Measurements from ENCODE around the gene FOSB.

Gene FOSB

DNA sequence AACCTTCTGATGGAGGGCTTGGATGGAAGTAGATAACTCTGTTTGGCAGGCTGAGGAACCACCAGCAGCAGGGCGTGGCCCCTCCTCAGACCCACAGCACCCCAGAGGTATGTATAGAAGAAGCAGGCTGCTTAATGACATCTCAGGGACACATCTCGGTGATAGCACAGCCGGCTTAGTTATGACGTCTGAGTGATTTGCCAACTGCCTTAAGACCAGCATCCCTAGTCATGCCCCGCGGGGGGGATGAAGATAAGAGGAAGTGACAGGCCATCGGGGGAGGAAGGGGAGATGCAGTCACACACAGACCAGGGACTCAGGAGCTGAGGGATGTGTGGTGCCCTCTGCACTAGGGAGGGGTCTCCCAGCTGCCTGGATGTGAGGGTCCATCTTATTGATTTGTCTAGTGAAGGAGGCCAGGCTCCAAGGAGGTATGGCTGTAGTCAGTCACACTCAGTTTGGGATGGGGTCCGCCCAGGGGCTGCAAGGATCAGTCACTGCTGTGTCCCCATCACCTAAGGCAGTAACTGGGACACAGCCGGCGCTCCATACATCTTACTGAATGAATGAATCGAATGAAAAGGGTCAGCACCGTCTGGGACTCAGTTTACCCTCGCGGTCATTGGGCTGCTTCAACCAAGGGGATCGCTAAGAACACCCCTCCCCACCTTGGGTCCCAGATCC, 24.9 kb upstream of the FOSB start:
- no peak for FAIRE-seq

DNA sequence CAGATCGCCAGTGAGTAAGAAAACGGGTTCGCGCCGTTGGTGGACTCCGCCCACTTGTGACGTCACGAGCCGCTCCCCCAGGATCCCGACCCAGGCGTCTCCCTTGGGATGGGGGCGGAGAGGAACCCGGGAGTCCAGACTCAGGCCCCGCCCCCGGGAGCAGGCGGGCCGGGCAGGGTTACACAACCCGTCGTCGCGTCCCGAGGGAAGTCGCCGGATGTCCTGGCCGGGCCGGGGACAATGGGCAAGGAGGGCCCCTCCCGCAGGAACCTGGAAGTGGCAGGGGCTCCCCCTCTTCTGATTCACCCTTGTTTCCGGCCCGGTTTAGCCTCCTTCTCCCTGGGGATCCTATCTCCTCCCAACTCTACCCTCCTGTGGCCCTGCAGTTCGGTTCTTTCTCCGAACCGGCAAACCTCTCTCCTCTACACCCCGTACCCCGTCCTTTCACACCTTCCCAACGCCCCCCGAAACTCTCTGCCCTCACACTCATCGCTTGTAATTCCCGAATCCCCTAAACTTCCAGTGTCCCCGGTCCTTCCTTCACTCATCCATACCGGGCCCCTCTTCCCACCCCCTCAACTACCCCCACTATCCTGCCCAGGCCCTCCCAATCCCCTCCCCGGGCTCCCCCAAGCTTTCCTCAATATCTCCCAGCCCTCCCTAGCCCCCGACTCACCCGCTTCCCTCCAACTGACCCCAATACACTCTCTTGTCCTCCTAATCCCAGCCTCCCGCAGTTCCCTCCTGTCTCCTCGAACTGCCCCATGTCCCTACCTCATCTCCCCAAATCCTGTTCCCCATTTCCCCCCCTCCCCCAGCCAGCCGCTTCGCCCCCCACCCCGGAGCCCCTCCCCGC, 24.1 kb upstream of the FOSB start:
- peak; percentile 4 for FAIRE-seq

DNA sequence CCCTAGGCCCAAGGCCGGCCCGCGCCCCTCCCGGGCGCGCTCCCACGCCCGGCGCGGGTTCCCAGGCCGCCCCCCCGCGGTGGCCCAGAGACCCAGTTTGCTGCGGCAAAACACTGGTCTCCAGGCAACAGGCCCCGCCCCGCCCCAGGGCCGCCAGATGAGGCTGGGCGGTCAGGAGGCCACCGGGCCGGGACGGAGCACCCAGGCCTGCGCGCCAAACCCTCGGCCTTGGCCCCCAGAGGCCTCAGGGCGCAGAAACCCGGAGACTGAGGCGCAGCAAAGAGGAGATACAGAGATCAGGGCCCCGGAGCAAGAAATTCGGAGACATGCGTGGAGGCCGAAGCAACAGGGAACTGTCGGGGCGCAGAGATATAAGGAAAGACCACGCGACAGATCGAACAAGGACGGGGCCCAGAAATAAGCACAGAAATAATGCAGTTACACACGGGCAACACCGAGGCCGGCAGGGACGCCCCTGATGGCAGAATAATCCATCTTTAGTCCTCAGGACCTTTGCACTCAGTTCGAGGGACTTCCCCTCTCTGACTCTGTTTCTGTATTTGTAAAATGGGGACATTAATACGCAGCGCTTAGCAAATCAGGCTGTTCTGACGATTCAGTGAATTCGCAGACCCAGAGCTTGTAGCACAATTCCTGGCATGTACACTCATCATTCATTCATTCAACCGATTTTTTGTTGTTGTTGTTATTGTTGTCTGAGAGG, 23.3 kb upstream of the FOSB start:
- FAIRE-seq = no peak

DNA sequence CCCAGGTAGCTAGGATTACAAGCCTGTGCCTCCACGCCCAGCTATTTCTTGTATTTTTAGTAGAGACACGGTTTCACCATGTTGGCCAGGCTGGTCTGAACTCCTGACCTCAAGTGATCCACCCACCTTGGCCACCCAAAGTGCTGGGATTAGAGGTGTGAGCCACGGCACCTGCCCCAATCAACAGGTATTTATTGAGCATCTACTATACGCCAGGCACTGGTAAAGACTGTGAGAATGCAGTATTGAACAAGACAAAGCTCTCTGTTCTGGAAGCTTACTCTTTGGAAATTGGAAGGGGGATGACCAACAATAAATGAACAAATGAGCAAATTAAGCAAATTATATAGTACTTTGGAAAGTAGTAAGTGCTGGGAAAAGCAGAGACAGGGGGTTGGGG, 22.7 kb upstream of the FOSB start:
- FAIRE-seq = no peak

DNA sequence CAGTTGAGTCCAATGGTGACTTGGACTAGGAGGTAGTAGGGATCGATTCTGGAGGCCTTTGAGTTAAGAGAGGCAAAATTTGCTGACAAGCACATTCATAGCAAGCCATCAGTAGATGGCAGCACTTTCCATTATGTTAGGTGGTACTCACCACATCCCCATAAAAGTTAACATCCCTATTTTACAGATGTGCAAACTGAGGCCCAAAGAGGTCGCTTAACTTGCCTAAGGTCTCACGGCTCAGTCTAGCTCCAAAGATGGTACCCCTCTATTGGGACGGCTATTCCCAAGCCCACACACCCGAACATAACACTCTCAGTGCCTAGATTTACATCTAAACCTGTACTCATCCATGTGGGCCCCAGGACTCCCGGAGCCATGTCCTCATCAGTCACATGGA, 21.5 kb upstream of the FOSB start:
- FAIRE-seq = no peak

DNA sequence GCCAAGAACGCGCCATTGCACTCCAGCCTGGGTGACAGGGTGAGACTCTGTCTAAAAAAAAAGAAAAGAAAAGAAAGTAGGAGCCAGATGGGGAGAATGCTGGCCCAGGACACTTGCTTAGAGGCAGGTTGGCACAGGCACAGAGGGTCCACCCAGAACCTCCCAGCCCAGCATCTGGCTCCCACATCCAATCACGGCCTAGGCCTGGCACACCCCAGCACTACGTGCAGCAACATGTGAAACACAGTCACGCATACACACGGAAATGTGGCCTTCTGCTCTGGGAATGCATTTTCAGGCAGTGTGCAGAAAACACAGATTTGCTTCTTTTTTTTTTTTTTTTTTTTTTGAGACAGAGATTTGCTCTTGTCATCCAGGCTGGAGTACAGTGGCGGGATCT, 20.9 kb upstream of the FOSB start:
- FAIRE-seq = no peak

DNA sequence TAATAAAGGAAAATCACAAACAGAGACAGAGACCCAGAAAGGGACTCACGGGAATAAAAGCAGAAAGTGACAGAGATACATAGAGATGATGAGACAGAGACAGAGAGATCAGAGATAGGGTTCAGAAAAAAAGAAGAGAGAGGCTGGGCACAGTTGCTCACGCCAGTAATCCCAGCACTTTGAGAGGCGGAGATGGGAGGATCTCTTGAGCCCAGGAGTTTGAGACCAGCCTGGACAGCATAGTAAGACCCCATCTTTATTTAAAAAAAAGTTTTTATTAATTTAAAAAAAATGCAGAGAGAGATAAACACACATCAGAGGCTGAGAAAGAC, 19.4 kb upstream of the FOSB start:
- no peak for FAIRE-seq

DNA sequence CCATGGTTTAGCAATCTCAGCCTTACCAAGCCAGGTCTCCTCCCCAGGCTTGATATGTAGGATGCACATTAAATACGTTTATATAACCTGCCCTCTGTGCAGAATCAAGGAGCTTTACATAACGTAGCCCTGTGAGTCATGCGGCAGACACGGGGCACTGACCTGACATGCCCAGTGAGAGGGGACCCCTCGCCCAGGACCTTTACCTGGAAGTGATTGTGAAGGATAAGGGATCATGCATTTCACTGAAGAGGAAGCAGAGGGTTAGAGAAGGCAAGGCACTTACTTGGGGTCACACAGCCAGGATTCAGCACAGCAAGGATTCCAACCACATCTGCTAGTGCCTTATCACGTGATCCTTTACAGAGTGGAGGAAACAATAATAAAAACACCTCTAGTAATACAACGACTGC, 18.9 kb upstream of the FOSB start:
- no peak for FAIRE-seq

DNA sequence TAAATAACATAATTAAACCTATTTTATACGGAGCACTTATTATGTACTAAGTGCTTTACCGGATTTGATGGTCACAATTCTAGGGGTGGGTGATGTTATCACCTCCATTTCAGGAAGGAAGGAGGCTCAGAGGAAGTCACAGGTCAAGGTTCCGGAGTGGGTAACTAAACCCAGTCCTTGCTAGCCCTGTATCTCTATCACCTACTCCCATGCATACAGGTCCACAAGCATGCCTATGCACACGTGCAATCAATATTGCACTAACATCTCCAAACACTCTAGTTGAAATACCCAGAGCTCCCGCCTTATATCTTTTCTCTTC, 17.8 kb upstream of the FOSB start:
- no peak for FAIRE-seq

DNA sequence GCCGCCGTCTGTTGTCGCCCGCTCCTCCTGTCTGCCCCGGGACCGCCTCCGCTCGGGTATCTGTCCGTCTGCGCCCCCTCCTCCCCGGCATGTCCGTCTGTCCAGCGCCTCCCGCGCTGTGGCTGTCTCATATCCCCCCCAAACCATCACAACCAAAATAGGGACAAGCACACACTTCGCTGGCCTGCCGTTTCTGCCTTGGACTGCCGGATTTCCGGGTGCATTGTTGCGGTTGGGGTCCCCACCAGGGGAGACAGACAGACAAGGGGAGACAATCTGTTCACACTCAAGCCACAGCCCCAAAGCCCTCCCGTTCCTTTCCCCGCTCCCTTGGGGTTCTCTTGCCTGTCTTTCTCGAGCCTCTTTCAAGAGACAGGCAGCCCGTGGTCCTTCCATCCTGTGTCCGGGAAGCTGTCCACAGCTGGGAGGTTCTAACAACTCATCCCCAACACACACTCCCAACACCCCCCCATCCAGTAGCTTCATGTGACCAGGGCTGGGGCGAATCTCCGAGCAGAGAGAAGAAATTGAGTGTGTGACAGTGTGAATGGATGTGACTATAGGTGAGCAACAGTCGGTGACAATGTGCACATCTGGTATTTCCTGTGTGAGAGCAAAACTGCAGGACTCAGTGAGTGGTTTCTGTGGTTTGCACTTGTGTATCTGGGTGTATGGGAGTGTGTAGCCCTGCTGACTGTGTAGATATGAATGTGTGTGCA, 16.5 kb upstream of the FOSB start:
- no peak for FAIRE-seq

DNA sequence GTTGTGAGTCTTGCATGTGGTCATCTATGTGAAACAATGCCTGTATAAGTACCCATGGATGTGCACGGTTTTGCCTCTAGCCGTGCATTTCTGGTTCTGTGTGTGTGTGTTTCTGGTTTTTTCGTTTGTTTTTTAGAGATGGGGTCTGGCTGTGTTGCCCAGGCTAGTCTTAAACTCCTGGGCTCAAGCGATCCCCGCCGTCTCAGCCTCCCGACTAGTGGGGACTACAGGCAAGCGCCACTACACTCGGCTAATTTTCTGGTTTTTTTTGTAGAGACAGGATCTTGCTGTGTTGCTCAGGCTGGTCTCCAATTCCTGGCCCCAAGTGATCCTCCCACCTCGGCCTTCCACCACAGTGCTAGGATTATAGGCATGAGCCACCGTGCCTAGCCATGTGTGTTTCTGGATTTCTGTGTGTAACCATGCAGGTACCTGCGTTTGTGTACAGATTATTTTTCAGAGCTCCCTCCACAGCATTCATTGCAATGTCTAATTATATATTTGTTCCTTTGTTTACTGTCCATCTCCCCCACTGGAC, 15.9 kb upstream of the FOSB start:
- no peak for FAIRE-seq

DNA sequence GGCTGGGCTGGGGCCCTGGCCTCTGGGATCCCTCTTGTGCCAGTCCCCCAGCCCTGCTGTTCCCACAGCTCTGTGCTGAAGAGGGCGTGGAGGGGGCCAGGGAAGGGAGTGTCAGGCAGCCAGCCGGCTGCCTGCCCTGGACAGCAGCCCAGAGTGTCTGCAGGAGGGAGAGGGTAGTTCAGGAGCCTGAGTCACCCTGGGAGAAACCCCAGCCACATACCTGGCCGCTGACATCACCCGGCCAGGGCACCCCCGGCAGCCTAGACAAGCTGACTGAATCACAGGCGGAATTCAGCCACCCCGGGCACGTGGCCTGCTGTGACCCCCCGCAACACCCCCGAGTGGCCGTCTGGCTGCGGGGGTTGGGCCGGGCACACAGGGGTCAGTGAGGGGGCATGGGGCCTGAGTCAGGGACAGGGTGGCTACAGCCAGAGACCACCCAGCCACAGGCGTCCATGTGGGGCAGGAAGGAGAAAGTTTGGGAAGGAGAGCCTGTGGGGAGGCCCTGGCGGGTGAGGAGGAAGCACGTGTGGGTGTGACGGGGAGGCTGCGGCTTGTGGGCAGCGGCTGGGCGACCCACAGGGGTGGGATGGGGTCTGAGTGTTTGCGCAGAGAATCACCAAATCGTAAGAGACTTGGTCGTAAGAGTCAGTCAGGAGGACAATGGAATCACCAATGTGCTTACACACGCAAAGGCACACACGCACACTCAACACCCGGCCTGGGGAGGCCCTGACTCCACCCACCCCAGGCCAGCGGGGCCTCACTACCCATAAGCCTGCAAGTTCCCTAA, 11.9 kb upstream of the FOSB start:
- FAIRE-seq = no peak

DNA sequence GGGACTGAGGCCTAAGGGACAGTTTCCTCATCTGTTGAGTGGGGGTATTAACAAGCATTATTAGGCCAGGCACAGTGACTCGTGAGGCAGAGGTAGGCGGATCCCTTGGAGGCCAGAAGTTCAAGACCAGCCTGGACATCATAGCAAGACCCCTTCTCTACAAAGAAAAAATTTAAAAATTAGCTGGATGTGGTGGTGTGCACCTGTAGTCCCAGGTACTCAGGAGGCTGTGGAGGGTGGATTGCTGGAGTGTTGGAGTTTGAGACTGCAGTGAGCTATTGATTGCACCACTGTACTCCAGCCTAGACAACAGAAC, 11.3 kb upstream of the FOSB start:
- no peak for FAIRE-seq

DNA sequence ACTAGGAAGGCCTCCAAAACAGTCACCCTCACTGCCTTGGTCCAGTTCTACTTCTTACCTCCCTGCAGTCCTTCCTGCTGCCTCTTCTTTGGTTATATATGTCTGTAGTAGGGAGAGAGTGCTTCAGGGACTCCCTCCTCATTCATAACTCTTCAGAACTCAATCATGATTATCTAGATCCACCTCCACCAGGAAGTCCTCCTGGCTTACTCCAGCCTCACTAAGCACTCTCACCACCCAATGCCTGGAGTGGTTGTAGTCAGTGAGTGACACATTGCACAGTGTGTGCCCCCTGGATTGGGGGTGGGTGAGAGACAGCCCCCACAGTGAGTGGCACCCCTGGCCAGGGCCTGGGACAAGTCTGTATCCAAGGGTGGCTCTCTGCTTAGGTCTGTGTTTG, 10.0 kb upstream of the FOSB start:
- no peak for FAIRE-seq

DNA sequence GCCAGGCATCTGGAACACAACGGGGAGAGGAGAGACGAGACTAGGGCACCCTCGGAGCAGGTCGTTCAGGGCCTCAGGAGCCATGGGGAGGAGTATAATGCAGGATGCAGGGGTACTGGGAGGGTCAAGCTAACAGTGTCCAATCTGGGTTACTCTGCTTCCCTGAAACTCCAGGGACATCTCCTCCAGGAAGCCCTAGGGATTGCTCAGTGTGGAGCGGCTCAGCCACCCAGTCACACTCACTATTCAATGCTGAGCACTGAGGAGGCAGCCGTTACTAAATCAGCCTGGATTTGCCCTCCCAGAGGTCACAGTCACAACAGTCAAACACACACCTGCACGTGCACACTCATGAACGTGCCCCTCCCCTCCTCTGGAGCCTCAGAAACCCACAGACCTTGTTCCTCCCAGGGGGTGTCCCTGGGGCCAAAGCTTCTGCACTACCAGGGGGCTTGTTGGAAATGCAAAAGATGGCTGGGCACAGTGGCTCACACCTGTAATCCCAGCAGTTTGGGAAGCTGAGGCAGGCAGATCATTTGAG, 6.9 kb upstream of the FOSB start:
- FAIRE-seq = no peak

DNA sequence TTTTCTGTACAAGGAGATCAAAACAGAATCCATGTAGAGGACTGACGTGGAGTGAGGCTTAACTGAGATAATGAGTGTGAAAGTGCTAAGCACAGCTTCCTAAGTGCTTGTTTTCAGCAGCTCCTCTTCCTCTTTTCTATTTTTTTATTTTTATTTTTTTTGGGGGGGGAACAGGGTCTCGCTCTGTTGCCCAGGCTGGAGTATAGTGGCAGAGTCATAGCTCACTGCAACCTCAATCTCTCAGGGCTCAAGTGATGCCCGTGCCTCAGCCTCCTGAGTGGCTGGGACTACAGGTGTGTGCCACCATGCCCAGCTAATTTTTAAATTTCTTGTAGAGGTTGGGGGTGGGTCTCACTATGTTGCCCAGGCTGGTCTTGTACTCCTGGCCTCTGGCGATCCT, 5.6 kb upstream of the FOSB start:
- FAIRE-seq = no peak

DNA sequence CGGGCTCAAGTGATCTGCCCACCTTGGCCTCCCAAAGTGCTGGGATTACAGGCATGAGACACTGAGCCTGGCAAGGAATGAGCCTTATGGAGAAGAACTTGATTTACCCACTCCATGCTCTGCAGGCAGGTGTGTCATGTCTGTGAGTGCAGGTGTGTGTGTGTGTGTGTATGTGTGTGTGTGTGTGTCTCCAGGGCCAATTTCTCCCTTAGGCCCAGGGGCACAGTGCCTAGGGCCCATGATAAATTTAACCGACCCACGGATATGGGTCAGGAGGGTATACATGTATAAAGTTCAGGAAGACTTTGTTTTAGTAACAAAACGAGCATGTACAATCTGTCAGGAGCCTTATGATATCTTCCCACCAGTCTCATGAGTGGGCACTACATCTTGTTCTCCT, 4.6 kb upstream of the FOSB start:
- no peak for FAIRE-seq

DNA sequence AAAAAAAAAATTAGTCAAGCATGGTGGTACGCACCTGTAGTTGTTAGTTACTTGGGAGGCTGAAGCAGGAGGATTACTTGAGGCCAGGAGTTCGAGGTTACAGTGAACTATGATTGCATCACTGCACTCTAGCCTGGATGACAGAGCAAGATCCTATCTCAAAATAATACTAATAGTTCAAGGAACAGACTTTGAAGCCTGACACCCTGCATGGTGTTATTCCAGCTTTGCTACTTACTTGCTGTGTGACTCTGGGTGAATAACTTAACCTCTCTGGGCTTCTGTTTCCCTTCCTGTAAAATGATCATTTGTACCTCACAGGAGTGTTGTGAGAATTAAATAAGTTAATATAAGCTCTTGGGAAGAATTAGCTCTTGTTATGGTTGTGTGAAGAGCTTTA, 3.5 kb upstream of the FOSB start:
- no peak for FAIRE-seq

DNA sequence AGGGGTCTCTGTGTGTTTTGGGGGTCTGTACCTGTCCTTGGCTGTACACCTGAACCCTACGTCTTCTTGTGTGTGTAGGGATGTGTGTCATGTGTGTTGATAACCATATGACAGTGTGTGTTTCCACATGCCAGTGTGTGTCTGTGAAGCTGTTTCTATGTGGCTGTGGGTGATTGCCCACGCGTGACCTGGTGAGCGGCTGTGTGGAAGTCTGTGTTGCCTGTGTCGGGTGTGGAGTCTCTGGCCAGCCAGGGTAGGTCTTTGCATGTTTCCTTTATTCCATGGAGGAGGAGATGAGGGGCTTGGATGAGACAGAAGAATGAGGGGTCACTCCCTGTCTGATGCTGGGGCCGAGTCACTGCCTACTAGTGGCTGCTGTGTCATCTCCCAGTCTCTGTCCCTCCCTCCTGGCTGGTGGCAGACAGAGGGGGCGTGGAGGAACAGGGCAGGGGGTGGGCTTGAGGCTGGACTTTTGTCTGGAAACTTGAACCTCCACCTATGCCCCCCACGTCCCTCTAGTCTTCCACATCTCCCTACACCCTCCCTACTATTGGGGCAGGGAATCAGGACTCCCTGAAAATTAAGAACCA, 2.8 kb upstream of the FOSB start:
- no peak for FAIRE-seq

DNA sequence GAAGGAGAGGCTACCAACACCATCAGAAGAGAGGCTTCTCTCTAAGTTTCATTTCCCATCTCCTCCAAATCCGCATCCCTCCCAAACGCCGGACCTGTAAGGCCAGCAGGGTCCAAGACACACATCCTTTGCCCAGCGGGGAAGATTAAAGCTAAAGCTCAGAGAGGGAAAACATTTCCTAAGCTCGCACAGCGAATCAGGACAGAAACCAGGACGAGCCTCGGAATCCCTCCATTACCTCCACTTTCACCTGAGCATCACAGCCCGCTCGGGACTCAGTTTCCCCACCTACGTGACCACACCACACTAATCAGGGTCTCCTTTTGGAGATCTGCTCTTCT, 711 bp upstream of the FOSB start:
- no peak for FAIRE-seq

DNA sequence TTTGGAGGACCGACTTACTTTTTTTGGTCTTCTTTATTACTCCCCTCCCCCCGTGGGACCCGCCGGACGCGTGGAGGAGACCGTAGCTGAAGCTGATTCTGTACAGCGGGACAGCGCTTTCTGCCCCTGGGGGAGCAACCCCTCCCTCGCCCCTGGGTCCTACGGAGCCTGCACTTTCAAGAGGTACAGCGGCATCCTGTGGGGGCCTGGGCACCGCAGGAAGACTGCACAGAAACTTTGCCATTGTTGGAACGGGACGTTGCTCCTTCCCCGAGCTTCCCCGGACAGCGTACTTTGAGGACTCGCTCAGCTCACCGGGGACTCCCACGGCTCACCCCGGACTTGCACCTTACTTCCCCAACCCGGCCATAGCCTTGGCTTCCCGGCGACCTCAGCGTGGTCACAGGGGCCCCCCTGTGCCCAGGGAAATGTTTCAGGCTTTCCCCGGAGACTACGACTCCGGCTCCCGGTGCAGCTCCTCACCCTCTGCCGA, 409 bp downstream of the FOSB start:
- no peak for FAIRE-seq

DNA sequence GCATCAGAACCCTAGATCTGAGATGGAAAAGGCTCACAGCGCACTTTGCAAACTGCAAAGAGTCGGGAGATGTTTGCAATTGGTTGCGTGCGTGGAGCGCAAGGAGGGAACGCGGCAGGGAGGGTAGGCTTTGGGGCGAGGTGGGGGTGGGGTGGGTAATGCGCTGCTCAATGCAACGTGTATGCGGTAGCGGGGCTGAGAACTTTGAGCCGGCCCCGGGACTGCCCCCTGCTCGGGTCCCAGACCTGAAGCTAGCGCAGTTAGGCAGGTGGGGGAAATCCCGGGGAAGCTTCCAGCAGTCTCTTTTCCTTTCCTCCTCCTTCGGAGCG, 971 bp downstream of the FOSB start:
- no peak for FAIRE-seq

All from endometrium (tissue), 2 donors.